ENCODE results near the gene DNAH2.

DNA sequence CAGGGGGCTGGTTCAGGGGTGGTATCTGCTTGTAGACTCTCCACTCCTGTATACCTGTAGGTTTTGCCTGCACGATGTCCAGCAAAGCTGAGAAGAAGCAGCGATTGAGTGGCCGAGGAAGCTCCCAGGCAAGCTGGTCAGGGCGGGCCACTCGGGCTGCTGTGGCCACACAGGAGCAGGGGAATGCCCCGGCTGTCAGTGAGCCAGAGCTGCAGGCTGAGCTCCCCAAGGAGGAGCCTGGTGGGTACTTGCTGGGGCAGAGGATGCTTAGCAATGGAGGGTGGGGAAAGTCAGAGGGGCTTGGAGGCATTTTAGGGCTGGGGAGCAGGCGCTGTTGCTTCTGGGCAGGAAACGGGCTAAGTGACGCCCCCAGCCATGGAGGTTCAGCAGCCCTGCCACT is 2.1 kb downstream of the DNAH2 start:
- TF ChIP-seq POLR2A (IDR thresholded peaks at IDR 0.05) (no peak), CTCF (IDR thresholded peaks at IDR 0.05) (no peak)

Data from sigmoid colon (tissue), 3 donors.